A172 (cell line): ENCODE results near the gene TMEM229A. TPM values are rescaled to one million over a fixed set of nuclear protein-coding genes. Genes with fewer than 3 reads are reported as not detected.

Experiments used
- total RNA-seq: library from RNA; depleted of rRNA; stranded (reverse); fragments of >200 nt; shearing (Covaris generic); gene quantifications from 2 replicates; pipeline ENCODE4 v1.2.3, GENCODE V29; 2014; rRNA removed

The TMEM229A gene
- total RNA-seq, 1 experiment from 2014 or later: not detected

Other genes starting within 250 kb of the TMEM229A start
- gene HYAL4, start 187.9 kb downstream of the TMEM229A start, total RNA-seq: not detected in 2 replicates
- not detected in 2 replicates for gene SPAM1, start 107.8 kb downstream of the TMEM229A start, total RNA-seq